HFFc6 (cell line): ENCODE measurements around the gene BRAF. TPM values are rescaled to one million over a fixed set of nuclear protein-coding genes. Genes with fewer than 3 reads are reported as not detected.
A peak's percentile ranks its signal among the peaks of the same experiment; 100 is the strongest.

Experiments
- DNase-seq: peaks from one replicate; pipeline ENCODE4 v3.0.0-alpha.2; 2018
- H3K27ac Mint-ChIP-seq: 2 replicates; pipeline ENCODE4 v1.8.0; 2020; ENCODE audit warnings: mild to moderate bottlenecking, mixed read lengths
- H3K27me3 Mint-ChIP-seq: 2 replicates; pipeline ENCODE4 v1.8.0; 2021; ENCODE audit warnings: mild to moderate bottlenecking, moderate library complexity, mixed read lengths; ENCODE audit not compliant: insufficient read depth
- H3K36me3 Mint-ChIP-seq: 2 replicates; pipeline ENCODE4 v1.8.0; 2021; ENCODE audit warnings: low read depth, mixed read lengths
- H3K4me1 Mint-ChIP-seq: 2 replicates; pipeline ENCODE4 v1.8.0; 2020; ENCODE audit warnings: low read depth, mixed read lengths
- H3K4me3 Mint-ChIP-seq: 2 replicates; pipeline ENCODE4 v1.8.0; 2020; ENCODE audit warnings: mild to moderate bottlenecking, moderate library complexity, mixed read lengths
- H3K9me3 Mint-ChIP-seq: 2 replicates; pipeline ENCODE4 v1.8.0; 2020; ENCODE audit warnings: mild to moderate bottlenecking, mixed read lengths
- total RNA-seq, 6 experiments: library from RNA; stranded (reverse); fragmentation: NEBNext Ultra II Directional; extraction: Animal tissue kit (Norgen Biotek cat#: 25700); gene quantifications; 2 replicates in 1 of 6; 3 replicates in 5 of 6; pipeline ENCODE4 v1.2.3, GENCODE V29; 2021
- TF ChIP-seq, protein P1 (sequence below): fragments of 200-600 bp; sonication (generic); IDR thresholded peaks from 2 replicates; pipeline ENCODE4 v1.5.0; 2021; ENCODE audit warnings: antibody characterized with exemption, mild to moderate bottlenecking

Gene BRAF
- total RNA-seq, 6 experiments from 2014 or later = 20.3 to 24.2 (median 22.8) TPM

- Mint-ChIP-seq H3K27ac (peak overlapping the region; percentile 19; the same call in 1 of the 2 replicates), H3K36me3 (peaks cover 5% of the 10 kb centered on the region), H3K4me1 (peaks cover 29% of the 10 kb centered on the region), H3K9me3 (no peaks in the 10 kb centered on the region), H3K4me3 (peak overlapping the region; percentile 55), H3K27me3 (no peaks in the 10 kb centered on the region; the same call in 1 of the 2 replicates)
- TF ChIP-seq, protein P1, sequence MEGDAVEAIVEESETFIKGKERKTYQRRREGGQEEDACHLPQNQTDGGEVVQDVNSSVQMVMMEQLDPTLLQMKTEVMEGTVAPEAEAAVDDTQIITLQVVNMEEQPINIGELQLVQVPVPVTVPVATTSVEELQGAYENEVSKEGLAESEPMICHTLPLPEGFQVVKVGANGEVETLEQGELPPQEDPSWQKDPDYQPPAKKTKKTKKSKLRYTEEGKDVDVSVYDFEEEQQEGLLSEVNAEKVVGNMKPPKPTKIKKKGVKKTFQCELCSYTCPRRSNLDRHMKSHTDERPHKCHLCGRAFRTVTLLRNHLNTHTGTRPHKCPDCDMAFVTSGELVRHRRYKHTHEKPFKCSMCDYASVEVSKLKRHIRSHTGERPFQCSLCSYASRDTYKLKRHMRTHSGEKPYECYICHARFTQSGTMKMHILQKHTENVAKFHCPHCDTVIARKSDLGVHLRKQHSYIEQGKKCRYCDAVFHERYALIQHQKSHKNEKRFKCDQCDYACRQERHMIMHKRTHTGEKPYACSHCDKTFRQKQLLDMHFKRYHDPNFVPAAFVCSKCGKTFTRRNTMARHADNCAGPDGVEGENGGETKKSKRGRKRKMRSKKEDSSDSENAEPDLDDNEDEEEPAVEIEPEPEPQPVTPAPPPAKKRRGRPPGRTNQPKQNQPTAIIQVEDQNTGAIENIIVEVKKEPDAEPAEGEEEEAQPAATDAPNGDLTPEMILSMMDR = peak; percentile 75
- peak; percentile 50 for DNase-seq
These were observed 249.6 kb downstream of the BRAF start for GRCh38 chr7:140674899-140675701.

DNA sequence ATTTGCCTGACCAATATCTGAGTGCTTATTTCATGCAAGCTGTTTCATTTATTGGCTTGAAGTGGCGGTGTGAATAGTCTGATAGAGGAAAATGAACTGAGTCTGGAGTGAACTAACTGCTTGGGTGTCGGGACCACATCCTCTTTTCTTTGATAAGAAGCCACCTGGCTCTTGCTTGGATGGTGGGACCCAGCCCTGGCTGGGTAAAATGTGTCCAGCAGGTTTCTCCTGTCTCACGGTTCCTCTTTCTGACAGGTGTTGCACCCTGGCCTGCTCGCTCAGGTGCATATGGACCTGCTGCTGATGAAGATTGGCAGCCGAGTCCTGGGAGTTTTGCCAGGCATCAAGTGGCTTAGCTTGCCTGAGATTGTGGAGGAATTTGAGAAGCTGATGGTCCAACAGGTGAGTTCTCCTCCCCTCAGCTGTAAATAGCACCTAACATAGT is 250.4 kb downstream of the BRAF start:
- peak overlapping the region; percentile 87 for H3K4me3 Mint-ChIP-seq
- 0 out of 2 replicates have a peak overlapping the region, but pooled peaks have one; percentile 19 for H3K27ac Mint-ChIP-seq

DNA sequence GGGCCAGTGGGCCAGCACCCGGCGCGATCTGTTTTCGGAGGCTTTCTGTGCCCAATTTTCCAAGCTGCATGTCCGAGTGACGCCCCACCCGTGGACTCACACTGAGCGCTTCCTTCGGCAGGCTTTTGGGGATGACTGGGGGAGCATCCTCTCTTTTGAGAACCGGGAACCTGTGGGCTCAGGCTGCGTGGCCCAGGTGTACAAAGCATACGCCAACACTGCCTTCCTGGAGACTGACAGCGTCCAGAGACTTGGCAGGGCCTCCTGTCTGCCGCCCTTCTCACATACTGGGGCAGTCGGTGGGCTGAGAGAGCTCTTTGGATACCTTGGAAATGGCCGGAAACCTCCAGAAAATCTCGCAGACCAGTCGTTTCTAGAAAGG is 251.0 kb downstream of the BRAF start:
- peak overlapping the region; percentile 14; the same call in 1 of the 2 replicates for H3K27ac Mint-ChIP-seq

More for the DNA sequence above, 250.4 kb downstream of the BRAF start:
- peaks cover 4% of the 10 kb centered on the region for H3K36me3 Mint-ChIP-seq
- TF ChIP-seq, protein P1 = no peak
- no peak for DNase-seq
- H3K27me3 Mint-ChIP-seq = no peaks in the 10 kb centered on the region; the same call in 1 of the 2 replicates
- H3K4me1 Mint-ChIP-seq = peaks cover 29% of the 10 kb centered on the region
- no peaks in the 10 kb centered on the region for H3K9me3 Mint-ChIP-seq

DNA sequence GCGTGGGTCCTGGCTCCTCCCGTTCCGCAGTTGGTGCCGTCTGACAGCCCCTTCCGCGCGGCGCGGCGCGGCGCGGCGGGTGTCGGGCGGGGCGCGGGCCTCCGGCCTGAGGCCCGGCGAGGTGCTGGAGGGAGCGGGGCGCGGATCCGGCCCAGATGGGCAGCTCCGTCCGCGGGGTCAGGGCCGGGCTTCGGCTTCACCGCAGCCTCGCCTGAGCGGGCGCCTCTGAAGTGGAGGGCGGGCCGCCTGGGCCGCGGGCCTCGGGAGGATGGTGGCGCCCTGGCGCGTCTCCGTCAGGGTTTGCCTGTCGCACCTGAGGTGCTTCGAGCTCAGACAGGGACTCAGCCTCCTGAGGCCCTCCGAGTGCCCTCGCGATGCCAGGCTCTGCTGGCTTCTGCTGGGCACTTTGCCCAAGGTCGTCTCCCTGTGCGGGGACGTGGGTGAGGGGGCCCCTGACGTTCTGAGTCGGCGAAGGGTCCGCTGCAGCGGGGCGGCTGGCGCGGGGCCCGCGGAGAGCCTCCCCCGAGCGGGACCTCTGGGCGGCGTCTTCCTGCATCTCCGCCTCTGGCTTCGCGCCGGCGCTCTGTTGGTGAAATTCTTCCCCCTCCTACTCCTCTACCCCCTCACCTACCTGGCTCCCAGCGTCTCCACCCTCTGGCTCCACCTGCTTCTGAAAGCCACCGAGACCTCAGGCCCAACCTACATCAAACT is 251.5 kb downstream of the BRAF start:
- H3K9me3 Mint-ChIP-seq = no peaks in the 10 kb centered on the region
- no peak for DNase-seq
- H3K4me1 Mint-ChIP-seq = peaks cover 29% of the 10 kb centered on the region
- TF ChIP-seq, protein P1 = peak; percentile 12; the same call in 1 of the 2 replicates
- peak overlapping the region; percentile 87 for H3K4me3 Mint-ChIP-seq
- no peaks in the 10 kb centered on the region for H3K36me3 Mint-ChIP-seq
- H3K27ac Mint-ChIP-seq = peak overlapping the region; percentile 14; the same call in 1 of the 2 replicates
- H3K27me3 Mint-ChIP-seq = no peaks in the 10 kb centered on the region; the same call in 1 of the 2 replicates

More for the DNA sequence above, 251.0 kb downstream of the BRAF start:
- no peaks in the 10 kb centered on the region; the same call in 1 of the 2 replicates for H3K27me3 Mint-ChIP-seq
- H3K9me3 Mint-ChIP-seq = no peaks in the 10 kb centered on the region
- H3K4me1 Mint-ChIP-seq = peaks cover 29% of the 10 kb centered on the region
- no peaks in the 10 kb centered on the region for H3K36me3 Mint-ChIP-seq
- DNase-seq = no peak
- peak overlapping the region; percentile 87 for H3K4me3 Mint-ChIP-seq
- TF ChIP-seq, protein P1 = no peak; the same call in 1 of the 2 replicates

GRCh38 chr7:140672382-140673062 is 252.2 kb downstream of the BRAF start, which contains the start of gene ADCK2:
TSS of gene ADCK2 (plus strand) at chr7:140672945. CDS start at chr7:140673331, 386 bp downstream.
- peaks cover 29% of the 10 kb centered on the region for H3K4me1 Mint-ChIP-seq
- no peaks in the 10 kb centered on the region for H3K36me3 Mint-ChIP-seq
- peak within 1 kb of the TSS; percentile 87 for H3K4me3 Mint-ChIP-seq
- H3K9me3 Mint-ChIP-seq = no peaks in the 10 kb centered on the region
- TF ChIP-seq, protein P1 = no peak
- H3K27me3 Mint-ChIP-seq = no peaks in the 10 kb centered on the region; the same call in 1 of the 2 replicates
- peak within 1 kb of the TSS; percentile 14; the same call in 1 of the 2 replicates for H3K27ac Mint-ChIP-seq
- DNase-seq = no peak
